ENCODE data around the gene ATXN1. TPM values are rescaled to one million over a fixed set of nuclear protein-coding genes. Genes with fewer than 3 reads are reported as not detected.
A peak's percentile ranks its signal among the peaks of the same experiment; 100 is the strongest.

Gene ATXN1
- total RNA-seq, 4 donors from 2014 or later = 38.7 to 78.3 (median 62.6) TPM

GRCh38 chr6:16770701-16771569 lies 9.7 kb upstream of the ATXN1 start:
- peak; percentile 84 for ATAC-seq
- no peaks in the 10 kb centered on the region for H3K9me3 ChIP-seq
- WGBS, 2 donors (ENCODE audit: low coverage in 1 of 2) = 32 to 40% methylated on average over 14 to 15 of the region's 16 CpGs
- no peaks in the 10 kb centered on the region for H3K36me3 ChIP-seq
- TF ChIP-seq POLR2AphosphoS5 (IDR thresholded peaks at IDR 0.05) = no peak
- no peak for TF ChIP-seq POLR2A (IDR thresholded peaks at IDR 0.05)
- TF ChIP-seq EP300 (IDR thresholded peaks at IDR 0.05) = no peak
- peak; percentile 82 to 91 (median 85) for TF ChIP-seq CTCF (IDR thresholded peaks at IDR 0.05)
- H3K4me3 ChIP-seq = no peak overlapping the region
- peak overlapping the region; percentile 57 to 75 (median 68) for H3K27ac ChIP-seq
- peaks cover 6 to 48% (median 30%) of the 10 kb centered on the region in 3 donors for H3K4me1 ChIP-seq
- H3K27me3 ChIP-seq = no peaks in the 10 kb centered on the region

DNA sequence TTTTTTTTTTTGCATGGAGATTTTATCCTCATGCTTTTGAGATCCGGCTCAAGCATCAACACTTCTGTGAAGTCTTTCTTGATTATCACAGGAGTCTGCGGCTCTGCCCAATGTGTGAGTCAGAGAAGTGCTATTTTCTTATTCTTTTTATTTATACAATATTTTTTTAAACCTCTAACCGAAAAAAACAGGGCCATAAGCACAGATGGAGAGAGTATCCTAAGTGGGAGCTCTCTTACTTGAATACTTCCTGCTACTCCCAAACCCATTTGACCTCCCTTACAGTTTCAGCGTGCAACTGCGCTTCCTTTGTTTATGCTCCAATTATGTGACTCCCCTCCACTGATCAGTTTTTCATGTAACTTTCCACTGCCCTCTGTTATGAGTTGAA lies 8.7 kb upstream of the ATXN1 start:
- TF ChIP-seq EP300 (IDR thresholded peaks at IDR 0.05) = no peak
- no peak for TF ChIP-seq CTCF (IDR thresholded peaks at IDR 0.05)
- no peak for TF ChIP-seq POLR2AphosphoS5 (IDR thresholded peaks at IDR 0.05)
- TF ChIP-seq POLR2A (IDR thresholded peaks at IDR 0.05) = no peak
- WGBS, 2 donors (ENCODE audit: low coverage in 1 of 2) = 19 to 29% methylated on average over 3 to 5 of the region's 5 CpGs
- Histone ChIP-seq H3K9me3 (no peaks in the 10 kb centered on the region), H3K27me3 (no peaks in the 10 kb centered on the region), H3K4me3 (no peak overlapping the region), H3K36me3 (no peaks in the 10 kb centered on the region), H3K4me1 (peaks cover 6 to 55% (median 30%) of the 10 kb centered on the region in 3 donors), H3K27ac (peak overlapping the region; percentile 57 to 75 (median 68))
- no peak for ATAC-seq

DNA sequence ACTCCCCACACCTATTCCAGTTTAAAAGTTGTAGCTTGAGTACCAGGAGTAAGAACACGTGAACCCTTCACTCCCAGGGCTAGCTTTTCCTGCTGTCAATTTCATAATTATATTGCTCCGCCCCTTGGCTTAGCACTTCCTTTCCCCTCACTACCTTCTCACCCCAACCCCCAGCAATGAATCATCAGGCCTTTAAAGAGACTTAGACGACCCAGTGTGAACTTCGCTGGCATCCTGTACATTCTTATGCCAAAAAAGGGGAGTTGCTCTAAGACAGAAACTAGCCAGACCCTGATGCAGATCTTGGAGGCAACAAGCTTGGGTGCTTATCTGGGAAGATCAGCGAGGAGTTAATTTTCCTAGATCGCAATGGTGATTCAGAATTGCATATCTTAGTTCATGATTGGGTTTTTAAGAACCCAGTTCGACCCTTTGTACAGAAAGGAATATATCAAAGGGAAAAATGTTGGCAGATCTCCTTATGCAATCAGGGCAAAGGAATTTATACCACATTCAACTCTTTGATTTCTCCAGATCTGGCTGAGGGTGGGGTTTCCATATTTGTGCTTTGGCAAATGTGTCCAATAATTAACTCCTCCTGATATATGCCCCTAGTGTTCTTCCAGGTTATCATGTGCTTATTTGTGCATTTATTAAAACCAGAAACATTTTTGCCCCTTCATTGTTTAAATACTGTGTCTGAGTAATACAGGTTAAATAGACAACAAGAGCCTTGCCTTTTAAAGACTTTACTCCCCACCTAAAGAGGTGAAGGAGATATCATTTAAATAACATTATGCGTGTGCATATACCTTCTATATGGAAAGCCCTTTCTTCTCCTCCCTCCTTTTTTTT lies 8.1 kb upstream of the ATXN1 start:
- H3K27ac ChIP-seq = peak overlapping the region; percentile 66 to 75 (median 68)
- no peaks in the 10 kb centered on the region for H3K36me3 ChIP-seq
- H3K27me3 ChIP-seq = no peaks in the 10 kb centered on the region
- H3K4me1 ChIP-seq = peaks cover 6 to 61% (median 30%) of the 10 kb centered on the region in 3 donors
- H3K4me3 ChIP-seq = no peak overlapping the region
- no peak for TF ChIP-seq POLR2A (IDR thresholded peaks at IDR 0.05)
- peak; percentile 31 for TF ChIP-seq POLR2AphosphoS5 (IDR thresholded peaks at IDR 0.05)
- 18 to 27% methylated on average over 7 to 8 of the region's 8 CpGs for WGBS, 2 donors (ENCODE audit: low coverage in 1 of 2)
- peak; percentile 53 for ATAC-seq
- H3K9me3 ChIP-seq = no peaks in the 10 kb centered on the region

GRCh38 chr6:16768477-16768830 lies 7.2 kb upstream of the ATXN1 start:
- ATAC-seq = no peak
- peak overlapping the region; percentile 66 to 75 (median 68) for H3K27ac ChIP-seq
- 21 to 55% methylated on average over 2 to 3 of the region's 3 CpGs for WGBS, 2 donors (ENCODE audit: low coverage in 1 of 2)

More at GRCh38 chr6:16768477-16768830, 7.2 kb upstream of the ATXN1 start:
- Histone ChIP-seq H3K9me3 (no peaks in the 10 kb centered on the region), H3K27me3 (no peaks in the 10 kb centered on the region), H3K4me1 (peaks cover 6 to 70% (median 30%) of the 10 kb centered on the region in 3 donors), H3K36me3 (no peaks in the 10 kb centered on the region), H3K4me3 (no peak overlapping the region)
- no peak for TF ChIP-seq EP300 (IDR thresholded peaks at IDR 0.05)
- no peak for TF ChIP-seq CTCF (IDR thresholded peaks at IDR 0.05)
- no peak for TF ChIP-seq POLR2A (IDR thresholded peaks at IDR 0.05)
- no peak for TF ChIP-seq POLR2AphosphoS5 (IDR thresholded peaks at IDR 0.05)

Measured in gastroesophageal sphincter (tissue), 4 donors.